Erythroblast (primary cell): Measurements from ENCODE around the gene RSAD1.

Experiments used
- GATA1 ChIP-seq: IDR thresholded peaks from 2 replicates; pipeline ENCODE4 v1.6.1; 2011; ENCODE audit warnings: low read depth, mild to moderate bottlenecking, control low read depth, low read length, moderate library complexity
- POLR2A ChIP-seq: IDR thresholded peaks from 2 replicates; pipeline ENCODE4 v1.6.1; 2011; ENCODE audit warnings: mild to moderate bottlenecking, low read length

- TF ChIP-seq POLR2A (no peak), GATA1 (no peak)
Observed at GRCh38 chr17:50448643-50449042, 30.0 kb upstream of the RSAD1 start.
